Measurements from ENCODE around the gene PKP4.

The PKP4 gene

GRCh38 chr2:158650646-158651357, 194.1 kb downstream of the PKP4 start:
- no peak for DNase-seq (ENCODE audit: low spot score)

DNA sequence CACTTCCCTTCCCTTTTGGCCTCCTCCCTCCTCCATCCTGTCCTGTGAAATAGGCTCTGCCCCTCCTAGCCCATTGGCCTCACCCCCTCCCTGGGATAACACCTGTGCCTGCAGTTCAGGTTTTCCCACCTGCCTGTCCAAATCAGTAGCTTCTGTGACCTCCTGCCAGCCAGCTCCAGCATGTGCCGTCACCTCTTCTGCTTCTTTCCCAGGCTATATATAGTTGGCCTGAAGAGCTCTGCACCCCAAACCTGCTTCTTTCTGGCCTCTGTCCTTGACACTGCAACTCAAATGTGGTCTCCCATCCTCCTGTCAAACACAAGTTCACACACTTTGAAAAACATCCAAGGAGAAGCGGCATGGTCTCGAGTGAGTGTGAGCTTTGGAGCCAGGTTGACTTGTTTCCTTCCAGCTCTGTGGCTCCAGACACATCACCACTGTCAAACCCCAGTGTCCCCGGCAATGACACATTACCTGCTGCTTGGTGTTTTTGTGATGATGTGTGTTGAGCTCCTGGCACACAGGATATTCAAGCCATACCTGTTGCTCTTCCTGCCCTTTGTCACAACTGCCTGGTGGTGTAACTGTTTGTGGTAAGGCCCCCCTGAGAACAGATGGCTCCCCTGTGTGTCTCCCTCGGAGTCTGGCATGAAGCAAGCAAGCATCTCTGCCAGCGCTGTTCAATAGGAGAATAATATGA, 194.8 kb downstream of the PKP4 start:
- no peak for DNase-seq (ENCODE audit: low spot score)

DNA sequence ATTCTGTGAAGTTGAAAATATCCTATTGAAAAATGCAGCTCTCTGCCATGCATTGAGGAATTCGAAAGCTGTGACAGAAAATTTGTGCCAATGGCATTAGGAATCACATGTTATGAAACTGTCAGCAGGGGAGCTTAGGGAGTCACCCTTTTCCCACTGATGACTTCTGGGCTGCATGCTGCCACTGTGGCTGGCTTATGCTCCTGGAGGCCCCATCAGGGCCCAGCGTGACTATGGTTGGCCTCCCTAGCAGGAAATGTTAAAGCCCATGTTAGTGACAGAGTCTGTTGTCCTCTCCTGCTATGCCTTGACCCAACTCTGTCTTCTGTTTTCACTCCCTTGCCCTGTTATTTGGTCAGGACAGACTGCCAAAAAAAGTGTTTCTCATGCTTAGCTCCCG, 198.9 kb downstream of the PKP4 start:
- DNase-seq (ENCODE audit: low spot score), result no peak

DNA sequence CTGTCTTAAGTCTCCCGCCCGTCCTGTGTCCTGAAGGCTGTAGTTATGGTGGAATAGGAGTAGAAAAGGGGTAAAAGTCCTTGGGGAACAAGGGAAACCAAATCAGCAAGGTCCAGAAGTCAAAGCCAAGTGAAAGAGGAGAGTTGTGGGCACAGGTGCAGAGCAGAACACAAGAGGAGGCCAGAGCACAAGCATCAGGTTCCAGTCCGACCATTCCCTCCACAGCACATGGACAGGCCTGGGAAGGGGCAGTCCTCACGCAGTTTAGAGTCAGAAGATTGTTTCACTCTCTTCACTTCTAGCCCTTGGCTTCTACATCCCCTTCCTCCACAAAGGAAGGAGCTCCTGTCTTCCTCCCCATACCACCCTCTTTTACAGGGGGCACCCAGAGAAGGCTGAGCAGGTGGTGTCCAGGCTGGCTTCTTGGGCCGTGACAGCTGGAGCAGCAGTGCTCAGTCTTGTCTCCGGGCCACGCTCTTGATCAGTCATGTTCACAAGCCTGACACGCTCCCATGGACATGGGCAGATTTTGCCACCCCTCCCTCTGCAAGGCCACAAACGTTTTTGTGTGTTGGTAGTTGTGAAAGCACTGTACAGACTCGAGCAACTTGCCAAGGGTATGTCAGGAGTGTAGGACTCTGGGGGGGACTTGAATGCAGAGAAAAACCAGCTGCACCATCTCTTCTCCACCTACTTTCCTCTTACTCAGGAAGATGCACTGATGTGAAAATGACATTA, 199.9 kb downstream of the PKP4 start:
- no peak for DNase-seq (ENCODE audit: low spot score)

DNA sequence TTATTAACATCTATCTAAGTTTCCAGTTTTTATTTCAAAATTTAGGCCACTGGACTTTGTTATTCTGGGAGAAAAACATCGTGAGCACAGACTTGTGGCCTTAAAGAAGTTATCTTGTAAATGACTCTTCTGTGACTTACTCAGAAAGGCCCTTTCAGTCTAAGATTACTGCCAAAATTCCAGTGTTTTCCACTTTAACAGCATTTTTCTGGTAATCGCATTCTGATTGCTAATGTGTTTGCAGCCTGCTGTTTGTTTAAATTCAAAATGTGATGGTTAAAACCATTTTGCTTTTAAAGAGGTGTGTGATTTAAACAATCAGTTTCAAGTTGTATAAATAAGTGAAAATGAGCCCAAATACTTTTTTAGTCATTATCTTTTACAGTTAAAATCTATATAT, 201.6 kb downstream of the PKP4 start:
- no peak for DNase-seq (ENCODE audit: low spot score)

GRCh38 chr2:158659483-158659882, 202.7 kb downstream of the PKP4 start:
- no peak for DNase-seq (ENCODE audit: low spot score)

- DNase-seq (ENCODE audit: low spot score), result no peak
Observed at GRCh38 chr2:158661231-158661630, 204.5 kb downstream of the PKP4 start.

DNA sequence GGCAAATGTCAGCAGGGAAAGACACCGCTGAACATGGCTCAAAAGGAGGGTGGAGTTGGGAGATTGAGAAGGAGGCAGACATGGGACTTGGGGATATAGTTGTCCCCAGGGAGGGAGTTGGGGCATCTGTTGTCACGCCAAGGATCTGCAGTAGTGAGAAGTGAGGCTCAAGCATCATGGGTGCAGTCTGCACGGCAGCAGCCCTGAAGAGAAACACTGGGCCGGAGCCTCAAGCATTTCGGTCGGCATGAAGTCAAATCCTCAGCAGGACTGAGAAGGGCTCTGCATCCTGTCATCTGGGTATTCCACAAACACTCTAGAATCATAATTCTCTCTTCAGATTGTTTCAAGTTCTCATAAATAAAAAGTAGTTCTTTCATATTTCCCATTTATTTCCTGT, 205.7 kb downstream of the PKP4 start:
- DNase-seq (ENCODE audit: low spot score), result no peak

DNA sequence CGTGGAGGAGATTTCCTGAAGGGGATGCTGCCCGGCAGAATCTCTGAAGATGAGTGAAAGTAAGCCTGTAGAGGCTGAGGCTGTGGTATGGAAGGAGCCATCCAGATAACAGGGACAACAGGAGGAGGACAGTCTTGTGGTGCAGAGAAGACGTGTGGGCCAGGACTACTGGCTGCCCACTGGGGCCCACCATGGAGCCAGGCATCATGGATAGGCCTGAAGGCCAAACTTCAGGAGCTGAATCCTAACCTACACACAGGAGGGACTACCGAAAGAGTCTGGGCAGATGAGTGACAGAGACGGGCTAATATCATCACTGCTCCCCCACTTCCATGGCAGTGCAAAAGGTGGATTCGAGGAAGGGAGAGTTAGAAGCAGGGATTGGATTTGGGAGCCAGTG, 207.0 kb downstream of the PKP4 start:
- no peak for DNase-seq (ENCODE audit: low spot score)

GRCh38 chr2:158664987-158665386, 208.2 kb downstream of the PKP4 start:
- peak; percentile 71 for DNase-seq (ENCODE audit: low spot score)

DNA sequence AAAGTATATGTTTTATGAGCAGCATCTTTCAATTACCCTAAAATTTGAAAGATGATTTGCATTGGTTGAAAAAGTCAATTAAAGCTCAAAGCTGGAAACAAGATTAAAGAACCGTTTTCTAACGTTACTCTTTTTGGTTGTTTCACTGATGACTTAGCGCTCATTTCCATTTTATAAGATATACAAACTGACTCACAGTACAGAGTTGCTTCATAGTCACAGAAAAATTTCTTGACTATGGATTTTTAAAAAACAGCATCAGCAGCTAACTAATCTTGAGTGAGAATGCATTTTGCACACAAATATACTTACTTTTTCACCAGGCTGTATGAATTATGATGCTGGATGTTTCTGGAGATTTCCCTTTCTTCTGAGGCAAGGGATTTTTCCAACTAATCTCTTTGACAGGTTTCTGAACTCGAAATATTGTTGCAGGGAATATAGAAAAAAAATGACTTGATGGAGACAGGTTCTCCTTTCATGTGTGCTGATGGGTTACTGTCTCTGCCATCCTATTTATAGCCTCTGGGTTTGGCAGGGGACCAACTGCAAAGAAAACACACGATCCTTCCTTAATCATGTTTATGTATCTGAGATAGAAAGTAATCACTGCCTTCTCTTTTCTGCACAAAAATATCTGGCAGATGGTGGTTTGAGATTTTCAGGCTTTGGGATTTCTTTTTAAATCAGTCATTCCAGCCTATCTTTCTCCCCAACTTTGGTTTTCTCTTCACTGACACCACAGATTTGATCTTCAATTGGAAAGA, 209.0 kb downstream of the PKP4 start:
- no peak for DNase-seq (ENCODE audit: low spot score)

- no peak for DNase-seq (ENCODE audit: low spot score)
Observed at GRCh38 chr2:158666969-158667368, 210.2 kb downstream of the PKP4 start.

GRCh38 chr2:158667586-158667985, 210.8 kb downstream of the PKP4 start:
- DNase-seq (ENCODE audit: low spot score), result no peak

GRCh38 chr2:158668001-158668765, 211.4 kb downstream of the PKP4 start:
- DNase-seq (ENCODE audit: low spot score), result no peak

- no peak for DNase-seq (ENCODE audit: low spot score)
Observed at GRCh38 chr2:158670292-158670691, 213.5 kb downstream of the PKP4 start.

DNA sequence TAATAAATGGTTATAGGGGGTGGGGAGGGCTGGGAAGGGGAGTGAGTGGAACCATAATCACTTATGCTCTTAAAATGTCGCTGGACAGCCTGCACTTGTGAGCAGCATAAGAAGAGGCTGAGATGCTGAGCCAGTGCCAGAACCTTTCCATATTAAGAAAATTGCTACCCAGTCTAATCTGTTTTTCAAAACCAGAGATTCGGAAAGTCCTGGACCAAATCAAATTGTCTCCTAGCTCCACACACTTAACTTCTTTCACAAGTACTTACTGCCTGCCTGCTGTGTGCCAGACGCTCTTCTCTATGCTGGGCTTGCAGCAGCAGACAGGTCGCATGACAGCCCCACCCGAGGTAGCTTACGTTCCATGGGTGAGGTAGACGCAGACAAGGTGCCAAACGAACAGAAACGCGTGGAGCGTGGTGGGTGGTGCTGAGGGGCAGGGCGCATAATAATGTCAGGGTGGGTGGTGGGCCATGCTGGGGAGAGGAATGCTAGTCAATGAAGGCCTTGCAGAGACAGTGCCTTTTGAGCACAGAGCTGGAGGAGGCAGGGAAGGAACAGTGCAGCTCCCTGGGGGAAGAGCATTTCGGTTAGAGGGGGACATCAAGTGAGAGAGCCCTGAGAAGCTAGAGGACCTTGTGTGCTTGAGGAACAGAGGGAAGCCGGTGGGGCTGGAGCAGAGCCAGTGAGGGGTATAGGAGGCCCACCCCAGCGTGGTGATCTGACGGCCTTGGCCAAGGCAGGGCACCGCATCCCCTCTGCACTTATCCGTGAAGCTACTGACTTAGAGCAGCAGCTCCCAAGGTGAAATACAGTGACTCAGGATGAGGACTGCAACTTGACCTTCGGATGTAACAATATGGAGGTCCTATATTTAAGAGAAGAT, 214.9 kb downstream of the PKP4 start:
- no peak for DNase-seq (ENCODE audit: low spot score)

GRCh38 chr2:158676295-158676694, 219.5 kb downstream of the PKP4 start:
- no peak for DNase-seq (ENCODE audit: low spot score)

DNA sequence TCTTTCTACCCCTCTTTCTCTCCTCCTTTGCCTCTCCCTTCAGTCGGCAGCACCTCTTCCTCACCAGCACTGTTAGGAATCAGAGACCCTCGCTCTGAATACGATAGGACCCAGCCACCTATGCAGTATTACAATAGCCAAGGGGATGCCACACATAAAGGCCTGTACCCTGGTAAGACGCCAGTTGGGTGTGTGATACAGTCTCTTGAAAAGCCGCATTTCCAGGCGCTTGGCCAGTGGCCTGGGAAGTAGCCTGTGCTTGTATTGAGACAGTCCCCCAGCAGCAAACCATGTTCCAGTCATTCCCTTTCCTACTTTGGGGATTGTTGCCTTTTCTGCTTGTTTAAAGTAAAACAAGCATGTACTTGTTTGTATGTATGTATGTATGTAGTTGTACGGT, 219.9 kb downstream of the PKP4 start:
- no peak for DNase-seq (ENCODE audit: low spot score)

- DNase-seq (ENCODE audit: low spot score), result no peak
Observed at GRCh38 chr2:158677542-158677941, 220.8 kb downstream of the PKP4 start.

- DNase-seq (ENCODE audit: low spot score), result no peak
Observed at GRCh38 chr2:158681816-158682215, 225.1 kb downstream of the PKP4 start.

- DNase-seq (ENCODE audit: low spot score), result no peak
Observed at GRCh38 chr2:158685646-158686045, 228.9 kb downstream of the PKP4 start.
